NCI-H1092 (cell line): ENCODE results near the gene ITPK1.

ENCODE experiments used
- DNase-seq: peaks from one replicate; lab custom pipeline; 2025; lab: John Stamatoyannopoulos, UW

The ITPK1 gene

DNA sequence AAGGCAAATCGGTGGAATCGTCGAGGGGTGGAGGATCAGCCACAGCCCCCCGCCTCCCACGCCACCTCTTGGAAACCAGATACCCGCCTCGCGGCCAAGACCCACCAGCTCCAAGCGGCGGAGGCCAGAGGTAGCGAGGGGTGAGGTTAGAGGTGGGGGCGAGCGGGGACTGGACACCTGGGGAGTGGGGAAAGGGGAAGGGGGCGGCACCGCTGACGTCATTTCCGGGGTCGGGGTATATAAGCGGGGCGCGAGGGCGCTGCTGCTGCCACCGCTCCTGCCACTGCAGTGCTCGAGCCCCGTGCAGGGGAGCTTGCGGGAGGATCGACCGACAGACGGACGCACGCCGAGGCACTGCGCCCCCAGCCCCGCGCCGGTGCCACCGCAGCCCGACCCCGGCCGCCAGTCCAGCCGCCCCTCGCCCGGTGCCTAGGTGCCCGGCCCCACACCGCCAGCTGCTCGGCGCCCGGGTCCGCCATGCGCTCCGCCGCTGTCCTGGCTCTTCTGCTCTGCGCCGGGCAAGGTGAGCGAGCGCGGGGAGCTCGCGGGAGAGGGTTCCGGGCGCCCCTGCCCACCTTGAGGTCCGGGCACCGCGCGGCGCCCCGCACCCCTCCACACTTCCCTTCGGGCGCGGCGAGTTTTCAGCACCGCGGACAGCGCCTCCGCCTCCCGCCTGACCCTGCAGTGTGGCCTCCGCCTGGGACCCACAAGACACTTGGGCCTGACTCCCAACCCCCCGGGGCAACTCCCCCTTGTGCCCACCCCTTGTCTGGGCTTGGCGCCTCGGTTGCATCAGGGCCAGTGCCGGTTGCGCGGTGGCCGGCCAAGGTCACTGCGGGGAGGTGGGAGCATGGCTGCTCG lies 192.6 kb downstream of the ITPK1 start, which contains the start of gene CHGA:
Gene CHGA (plus strand): TSS at position 268 of the 861 bp plus-strand sequence. CDS start 210 bp downstream, at position 478.
- peak; percentile 84 for DNase-seq

DNA sequence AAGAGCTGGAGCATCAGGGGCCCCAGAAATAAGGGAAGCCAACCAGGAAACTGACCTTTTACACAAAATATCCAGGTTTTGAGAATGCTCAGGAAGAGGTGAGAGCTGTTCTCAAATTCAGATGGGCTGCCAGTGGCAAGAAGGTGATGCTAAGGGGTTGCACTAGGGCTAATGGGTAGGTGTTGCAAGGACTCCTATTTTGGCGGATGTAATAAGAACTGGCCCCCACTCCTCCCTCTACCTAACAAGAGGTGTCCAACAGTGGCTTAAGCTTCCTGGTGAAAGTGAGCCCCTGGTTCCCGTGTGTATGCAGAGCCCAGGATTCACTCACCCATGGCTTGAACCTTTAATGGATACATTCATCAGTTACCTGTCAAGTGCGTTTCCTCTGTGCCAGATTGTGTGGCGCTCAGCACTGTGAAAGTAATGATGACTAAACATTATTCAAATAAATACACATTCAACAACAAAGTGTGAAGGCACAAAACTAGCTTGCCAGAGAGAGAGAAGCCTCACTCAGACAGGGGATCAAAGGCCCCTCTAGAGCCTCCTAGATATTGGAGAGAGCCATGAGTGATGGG lies 193.5 kb downstream of the ITPK1 start:
- DNase-seq = no peak

DNA sequence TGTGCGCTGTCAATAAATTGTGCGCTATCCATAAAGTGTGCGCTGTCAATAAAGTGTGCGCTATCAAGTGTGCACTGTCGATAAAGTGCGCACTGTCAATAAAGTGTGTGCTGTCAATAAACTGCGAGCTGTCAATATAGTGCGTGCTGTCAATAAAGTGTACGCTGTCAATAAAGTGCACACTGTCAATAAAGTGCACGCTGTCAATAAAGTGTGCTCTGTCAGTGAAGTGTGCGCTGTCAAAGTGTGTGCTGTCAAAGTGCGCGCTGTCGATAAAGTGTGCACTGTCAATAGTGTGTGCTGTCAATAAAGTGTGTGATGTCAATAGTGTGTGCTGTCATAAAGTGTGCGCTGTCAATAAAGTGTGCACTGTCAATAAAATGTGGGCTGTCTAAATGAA lies 195.7 kb downstream of the ITPK1 start:
- no peak for DNase-seq

DNA sequence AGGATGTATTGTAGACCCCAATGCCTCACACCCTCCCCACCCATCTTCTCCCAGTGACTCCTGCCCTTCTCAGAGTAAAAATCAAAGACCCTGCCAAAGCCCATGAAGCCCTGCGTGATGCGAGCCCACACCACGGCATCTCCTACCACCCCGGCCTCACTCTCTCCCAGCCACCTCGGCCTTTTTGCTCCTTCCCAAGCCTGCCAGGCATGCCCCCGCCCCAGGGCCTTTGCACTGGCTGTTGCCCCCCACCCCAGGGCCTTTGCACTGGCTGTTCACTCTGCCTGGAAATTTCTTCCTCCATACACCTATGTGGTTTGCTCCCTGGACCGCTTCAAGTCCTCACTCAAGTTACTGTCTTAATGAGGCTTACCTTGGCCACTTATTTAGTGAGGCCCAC lies 197.8 kb downstream of the ITPK1 start:
- no peak for DNase-seq

DNA sequence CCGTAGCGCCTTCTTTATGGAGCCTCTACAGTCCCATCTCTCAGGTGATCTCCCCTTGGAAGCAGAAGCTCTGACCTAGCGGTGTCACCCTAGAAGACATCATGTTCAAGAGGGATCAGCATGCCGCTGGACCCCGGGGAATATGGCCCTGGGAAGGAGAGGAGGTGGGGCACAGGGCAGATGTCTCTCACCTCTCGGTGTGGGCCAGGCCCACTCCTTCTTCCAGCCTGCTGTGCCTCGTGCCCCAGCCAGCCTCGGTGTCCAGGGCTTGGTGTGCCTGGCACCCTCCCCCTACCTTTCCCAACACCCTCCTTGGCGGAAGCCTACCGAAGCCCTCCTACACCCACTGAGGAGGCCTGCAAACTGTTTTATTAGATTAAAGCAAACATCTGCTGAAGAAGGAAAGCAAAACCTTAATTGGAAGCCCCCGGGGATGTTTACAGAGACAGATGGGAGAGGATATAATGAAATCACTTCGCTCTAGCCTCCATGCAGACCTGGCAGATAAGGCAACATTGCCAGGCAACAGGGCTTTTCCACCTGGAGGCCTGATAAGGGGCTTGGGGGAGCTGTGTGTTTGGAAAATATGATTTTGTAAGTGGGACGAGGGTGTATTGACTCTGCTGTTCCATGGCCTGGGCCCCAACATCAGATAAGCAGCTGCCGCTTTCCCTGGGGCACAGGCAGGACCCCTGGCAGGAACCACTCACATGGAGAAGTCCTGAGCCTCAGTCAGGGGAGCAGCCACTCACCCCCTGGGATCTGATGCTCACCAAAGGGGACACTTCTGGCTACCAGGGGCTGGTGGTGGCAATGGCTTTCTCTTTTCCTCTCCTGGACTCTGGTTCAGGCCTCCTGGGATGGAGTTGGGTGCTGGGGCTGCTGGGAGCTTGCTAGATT lies 198.4 kb downstream of the ITPK1 start:
- DNase-seq = peak; percentile 69

DNA sequence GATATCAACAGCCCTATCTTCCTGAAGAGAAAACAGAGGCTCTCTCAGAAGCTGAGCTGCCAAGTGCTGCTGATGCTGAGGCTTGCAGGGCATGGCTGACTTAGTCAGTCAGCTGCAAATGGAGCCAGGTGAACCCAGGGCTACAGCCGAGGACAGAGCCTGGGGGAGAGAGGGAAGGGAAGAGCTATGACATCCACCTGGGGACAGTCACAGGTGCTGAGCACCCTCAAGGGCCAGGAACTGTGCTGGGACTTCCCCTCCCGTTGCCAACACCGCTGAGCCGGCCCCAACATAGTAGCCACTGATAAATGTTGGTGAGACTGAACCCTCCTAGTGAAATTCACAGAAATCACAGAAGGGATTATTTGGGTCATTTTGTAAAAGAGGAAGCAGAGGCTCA lies 199.5 kb downstream of the ITPK1 start:
- no peak for DNase-seq

DNA sequence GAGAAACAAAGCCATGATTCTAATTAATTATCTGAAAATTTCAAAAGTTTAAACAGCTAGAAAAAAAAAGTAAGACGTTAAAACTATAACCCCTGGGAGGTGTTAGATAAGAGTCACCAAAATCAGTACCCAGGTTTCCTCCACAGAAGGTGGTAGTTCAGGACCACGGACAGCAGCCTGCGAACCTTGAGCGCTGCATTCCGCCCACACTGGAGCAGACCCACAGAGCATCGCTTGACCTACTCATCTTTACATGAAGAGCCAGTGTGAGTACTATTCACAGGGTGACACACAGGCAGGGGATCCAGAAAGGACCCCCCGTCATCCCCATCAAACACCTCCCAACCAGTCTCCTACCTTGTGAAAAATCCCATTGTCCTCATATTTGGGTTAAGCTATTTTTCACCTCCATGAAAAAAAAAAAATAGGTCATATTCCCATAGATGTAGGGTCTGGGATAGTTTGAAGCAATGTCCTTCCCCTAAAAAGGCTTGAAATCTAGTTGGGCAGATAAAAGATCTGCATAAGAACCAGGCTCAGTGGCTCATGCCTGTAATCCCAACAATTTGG lies 201.6 kb downstream of the ITPK1 start:
- no peak for DNase-seq

DNA sequence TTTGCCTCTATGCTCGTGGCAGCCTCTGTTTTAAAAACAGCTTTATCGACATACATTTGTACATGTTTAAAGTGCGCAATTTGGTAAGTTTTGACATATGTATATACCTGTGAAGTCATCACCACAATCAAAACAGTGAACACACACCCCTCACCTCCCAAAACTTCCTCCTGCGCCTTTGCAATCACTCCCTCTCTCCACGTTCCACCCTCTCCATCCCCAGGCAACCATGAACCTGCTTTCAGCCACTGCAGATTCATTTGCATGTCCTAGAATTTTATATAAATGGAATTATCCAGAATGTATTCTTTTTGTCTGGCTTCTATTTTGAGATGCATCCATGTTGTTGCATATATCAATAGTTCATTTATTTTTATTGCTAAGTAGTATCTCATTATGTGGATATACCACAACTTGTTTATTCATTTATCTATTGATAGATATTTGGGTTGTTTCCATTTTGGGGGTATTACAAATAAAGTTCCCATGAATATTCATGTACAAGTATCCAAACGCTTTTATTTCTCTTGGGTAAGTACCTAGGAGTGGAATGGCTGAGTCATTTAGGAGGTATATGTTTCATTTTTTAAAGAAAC lies 208.3 kb downstream of the ITPK1 start:
- DNase-seq = no peak

DNA sequence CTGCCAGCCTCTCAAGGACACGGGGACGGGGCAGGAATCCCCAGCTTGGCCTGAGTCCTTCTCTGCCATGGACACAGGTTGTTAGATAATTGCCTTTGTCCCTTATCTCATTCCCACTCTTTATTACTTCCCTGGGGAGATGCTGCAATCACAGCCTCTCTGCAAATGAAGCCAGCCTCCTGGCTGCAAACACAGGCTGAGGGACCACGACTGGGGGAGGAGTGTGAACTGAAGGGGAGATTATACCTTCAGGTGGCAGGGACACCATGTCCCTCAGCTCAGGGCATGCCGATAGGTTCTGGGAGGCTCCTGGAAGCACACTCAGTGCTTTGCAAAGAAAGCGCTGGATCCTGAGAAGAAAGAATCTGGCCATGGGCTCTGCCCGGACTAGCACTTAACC lies 208.9 kb downstream of the ITPK1 start:
- peak; percentile 54 for DNase-seq

DNA sequence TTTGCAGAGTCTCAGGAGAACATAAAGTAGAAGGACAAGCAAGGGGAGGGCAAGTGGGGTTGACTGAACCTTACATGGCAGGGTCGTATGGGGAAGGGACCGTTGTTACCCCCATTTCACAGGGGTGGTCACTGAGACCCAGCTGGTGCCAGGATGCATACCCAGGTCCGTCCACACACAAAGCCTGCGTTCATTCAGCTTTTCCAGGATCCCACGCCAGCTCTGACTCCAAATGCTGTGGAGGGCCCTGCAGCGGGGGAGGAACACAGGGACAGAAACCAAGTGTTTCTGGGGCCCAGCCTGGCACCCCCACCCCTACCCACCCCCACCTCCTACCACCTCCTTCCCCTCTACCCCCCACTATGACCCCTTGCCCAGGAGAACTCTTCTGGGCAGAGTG lies 209.3 kb downstream of the ITPK1 start:
- no peak for DNase-seq

DNA sequence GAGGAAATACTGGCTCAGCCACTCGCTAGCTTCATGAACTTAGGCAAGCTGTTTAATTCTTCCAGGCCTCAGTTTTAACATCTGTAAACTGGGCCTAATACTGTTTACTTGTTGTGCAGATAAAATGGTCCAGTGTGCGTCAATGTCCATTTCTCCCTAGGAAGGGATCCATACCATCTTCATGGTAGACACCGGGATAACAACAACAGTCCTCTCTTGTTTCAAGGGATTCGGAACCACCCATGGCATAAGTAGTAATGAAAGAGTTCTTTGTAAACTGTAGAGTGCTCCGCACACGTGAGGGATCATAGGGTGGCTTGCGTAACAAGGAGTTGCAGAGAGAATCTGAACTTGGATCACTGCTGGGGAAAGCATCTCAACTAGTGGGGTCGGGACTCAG lies 210.1 kb downstream of the ITPK1 start:
- DNase-seq = no peak

DNA sequence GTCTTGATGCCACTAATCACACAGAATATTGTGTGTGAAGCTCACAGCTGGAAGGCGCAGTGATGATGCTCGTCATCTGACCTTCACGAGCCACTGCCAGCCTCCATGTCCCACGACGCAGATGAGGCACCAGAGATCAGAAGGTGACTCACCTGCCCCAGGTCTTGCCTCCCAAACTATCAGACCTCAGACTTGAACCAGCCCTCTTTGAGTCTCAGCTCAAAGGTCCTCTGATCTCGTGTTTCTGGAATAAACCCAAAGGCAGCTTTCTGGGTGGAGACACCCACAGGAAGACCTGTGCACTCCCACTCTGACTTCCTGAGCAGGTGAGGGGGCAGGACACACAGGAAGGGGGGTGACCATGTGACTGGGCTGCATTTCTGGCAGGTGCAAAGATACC lies 212.4 kb downstream of the ITPK1 start:
- no peak for DNase-seq

DNA sequence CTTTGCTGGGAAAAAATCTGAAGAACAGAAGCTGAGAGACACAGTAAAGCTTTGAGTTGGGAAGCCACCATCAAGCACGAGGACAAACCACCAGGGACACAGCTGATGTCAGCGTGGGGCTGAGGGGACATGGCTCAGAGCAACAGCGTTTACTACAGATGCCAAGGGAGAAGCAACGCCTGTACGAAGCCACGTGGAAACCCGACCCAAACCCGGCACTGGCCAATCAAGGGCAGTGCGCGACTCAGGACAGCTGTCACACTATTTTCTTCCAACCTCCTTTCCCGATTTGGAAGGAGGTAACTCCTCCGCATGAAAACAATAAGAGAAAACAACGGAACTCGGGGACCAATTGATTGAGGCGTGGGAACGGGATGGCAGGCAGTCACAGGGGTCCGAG lies 213.0 kb downstream of the ITPK1 start:
- DNase-seq = no peak

DNA sequence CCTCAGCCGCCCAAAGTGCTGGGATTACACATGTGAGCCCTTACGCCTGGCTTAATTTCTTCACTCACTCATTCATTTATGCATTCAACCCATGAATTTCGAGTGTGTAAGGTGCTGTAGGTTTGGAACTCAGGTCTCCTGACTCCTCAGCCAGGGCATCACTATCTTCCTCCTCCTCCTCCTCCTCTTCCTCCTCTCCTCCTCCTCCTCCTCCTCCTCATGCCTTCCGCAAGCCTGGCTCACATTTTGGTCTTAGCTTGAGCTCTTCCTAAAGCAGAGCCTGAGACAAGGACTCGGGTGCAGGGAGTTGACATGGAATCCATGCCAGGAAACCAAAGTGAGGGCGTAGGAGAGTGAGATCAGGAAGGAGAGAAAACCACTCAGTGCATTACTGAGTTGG lies 213.5 kb downstream of the ITPK1 start:
- no peak for DNase-seq

DNA sequence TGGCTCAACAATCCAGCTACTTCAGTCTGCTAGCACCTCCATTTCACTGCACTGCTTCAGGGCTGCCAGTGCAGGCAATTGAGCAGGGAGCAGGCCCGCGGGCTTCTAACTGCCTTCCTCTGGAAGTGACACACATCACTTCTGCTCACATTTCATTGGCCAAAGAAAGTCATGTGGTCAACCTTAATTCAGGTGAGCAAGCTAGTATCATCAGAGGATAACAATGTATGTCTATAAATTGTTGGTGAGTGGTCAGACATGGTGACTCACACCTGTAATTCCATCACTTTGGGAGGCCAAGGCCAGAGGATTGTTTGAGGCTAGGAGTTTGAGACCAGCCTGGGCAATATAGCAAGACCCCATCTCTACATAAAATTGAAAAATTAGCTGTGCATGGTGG lies 215.1 kb downstream of the ITPK1 start:
- no peak for DNase-seq

DNA sequence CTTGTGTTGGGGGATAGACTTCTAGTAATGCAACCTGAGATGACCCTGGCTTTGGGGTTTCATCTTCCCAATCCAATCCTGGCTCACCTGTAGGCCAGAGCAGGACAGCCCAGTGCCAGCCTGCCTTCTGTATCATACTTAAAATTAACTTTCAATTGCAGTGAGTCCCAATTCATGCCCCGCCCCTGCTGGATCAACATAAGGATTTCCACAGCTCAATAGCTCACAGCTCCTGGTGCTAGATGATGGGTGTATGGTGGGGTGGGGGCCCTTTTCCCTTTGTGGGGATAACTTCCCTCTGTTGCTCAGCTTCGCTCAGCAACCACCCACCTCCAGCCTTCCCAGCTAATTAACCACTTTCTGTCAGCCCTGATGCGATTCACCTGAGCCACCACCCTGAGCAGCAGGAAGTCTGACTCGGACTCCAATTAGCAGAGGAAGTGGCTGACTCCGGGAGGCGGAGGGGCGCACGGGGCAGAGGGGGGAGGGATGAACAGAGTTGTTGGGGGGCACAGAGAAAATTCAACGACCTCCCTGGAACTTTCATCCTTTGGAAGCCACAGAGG lies 217.1 kb downstream of the ITPK1 start:
- no peak for DNase-seq

DNA sequence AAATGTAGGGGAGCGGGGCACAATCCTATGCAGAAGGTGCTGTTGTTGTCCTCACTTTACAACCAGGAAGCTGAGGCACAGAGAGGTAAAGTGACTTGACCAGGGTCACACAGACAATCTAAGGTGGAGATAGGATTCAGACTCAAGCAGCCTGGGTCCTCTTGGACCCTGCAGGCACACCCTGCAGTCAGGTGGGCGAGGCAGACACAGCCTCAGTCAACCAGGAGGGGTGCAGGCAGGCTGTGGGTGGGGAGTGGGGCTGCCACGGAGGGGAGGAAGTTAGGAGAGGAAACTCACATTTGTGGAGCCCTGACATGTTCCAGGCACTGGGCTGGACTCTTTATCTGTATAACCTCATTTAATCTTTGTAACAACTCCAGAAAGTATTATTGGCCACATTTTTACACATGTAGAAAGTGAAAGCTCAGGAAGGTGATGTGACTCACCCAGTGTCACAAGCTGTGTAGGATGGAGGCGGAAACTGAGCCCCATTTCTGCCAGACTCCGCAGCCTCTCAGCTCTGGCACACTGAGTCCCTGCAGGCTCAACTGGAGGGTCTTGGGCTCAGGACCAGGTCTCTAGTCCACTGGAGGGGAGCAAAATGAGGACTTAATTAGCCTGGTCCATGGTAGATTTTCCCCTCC lies 217.7 kb downstream of the ITPK1 start:
- no peak for DNase-seq

DNA sequence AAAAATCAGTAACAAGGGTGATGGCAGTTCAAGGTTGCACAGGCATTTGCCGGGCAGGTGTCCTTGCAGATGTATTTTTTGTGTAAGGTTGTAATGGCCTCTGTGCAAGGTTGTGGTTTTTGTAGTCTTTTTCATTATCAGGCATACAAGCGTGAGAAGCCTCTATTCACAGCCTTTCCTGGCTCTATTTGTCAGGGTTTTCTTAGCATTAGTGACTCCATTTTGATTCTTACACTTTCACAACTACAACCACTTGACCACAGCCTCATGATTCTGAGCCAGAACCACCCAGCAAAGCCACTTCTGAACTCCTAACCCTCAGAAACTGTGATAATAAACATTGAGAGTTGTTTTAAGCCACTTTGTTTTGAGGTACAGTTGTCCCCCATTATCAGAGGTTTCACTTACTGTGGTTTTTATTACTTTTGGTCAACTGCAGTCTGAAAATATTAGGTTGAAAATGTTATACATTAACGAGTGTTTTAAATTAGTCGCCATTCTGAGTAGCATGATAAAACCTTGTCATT lies 220.3 kb downstream of the ITPK1 start:
- no peak for DNase-seq

DNA sequence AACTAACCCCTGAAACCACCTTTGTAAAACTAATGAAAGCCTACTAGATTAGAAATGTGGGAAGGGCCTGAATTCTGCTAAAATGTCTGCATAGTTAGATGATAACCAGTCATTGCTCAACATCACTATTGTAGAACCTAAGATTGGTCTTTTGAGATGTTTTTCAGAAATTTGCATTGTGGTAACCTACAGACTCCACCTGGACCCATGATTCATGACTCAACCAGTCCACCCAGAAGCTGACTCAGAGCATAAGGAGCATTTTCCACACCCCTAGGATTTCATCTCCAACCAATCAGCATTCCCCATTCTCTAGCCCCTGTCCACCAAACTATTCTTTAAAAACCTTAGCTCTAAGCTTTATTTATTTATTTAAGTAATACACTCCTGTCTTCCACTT lies 223.1 kb downstream of the ITPK1 start:
- no peak for DNase-seq

DNA sequence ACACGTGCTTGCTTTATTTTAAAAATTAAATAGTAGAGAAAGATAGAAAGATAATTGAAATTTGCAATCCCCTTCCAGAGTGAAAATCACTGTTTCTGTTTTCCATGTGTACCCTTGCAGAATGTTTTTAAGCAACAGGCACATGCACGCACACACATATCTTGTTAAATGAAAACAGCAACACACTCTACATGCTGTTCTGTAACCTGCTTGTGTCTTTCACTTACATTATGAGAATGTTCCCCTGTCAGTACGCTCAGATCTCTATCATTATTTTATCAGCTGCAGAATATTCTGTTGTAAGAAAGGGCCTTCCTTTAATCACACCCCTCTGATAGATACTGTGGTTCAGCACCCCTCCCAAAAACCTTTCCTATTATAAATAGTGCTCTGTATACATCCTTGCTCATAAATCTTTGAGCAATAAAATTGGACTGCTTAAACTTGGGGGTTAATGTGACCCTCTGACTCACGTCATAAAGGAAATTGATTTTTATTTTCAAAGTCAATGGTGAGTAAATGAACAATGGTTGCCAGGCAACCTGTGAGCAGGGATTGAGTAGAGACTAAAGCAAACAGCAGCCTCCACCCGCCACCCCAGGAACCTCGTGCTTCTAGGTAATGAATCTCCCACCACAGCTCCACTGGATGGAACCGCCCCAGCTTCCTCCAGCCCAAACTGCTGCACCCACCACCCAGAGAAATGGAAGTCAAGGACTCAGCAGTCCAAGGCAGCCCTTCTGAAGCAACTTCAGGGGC lies 224.7 kb downstream of the ITPK1 start:
- peak; percentile 93 for DNase-seq
